ENCODE data around the gene TXLNG.

Gene TXLNG

DNA sequence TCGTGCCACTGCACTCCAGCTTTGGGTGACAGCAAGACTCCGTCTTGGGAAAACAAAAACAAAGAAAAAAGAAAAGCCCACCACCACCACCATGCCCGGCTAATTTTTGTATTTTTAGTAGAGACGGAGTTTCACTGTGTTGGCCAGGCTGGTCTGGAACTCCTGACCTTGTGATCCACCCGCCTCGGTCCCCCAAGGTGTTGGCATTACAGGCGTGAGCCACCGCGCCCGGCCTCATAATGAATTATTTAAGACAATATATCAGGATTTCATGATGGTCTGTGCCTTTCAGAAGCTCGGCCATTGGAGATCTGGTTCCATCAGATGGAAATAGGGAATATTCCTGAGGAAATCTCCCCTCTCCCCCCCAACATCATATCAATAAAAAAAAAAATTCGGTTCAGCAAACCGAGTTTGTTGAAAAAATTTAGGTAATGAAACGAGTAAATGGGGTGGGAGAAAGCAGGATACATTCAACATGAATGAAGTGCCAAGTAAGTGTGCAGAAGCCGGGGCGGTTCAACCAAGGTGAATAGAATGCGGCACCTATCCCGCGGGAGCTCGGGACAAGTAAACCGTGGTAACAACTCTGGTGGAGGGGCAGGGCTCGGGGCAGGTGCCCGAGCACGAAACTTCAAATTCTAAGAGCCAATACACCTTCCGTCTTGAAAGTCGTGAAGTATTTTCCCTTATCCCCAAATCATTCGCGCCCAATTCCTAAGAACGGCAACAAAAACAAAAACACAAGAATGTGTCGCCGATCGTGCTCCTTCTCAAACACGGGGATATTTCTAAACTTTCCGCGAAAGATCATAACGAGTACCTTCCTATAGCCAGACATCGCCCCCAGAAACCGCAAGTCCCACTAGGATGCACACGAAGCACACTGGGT lies 773 bp upstream of the TXLNG start:
- no peak for DNase-seq (ENCODE audit: low read depth)

DNA sequence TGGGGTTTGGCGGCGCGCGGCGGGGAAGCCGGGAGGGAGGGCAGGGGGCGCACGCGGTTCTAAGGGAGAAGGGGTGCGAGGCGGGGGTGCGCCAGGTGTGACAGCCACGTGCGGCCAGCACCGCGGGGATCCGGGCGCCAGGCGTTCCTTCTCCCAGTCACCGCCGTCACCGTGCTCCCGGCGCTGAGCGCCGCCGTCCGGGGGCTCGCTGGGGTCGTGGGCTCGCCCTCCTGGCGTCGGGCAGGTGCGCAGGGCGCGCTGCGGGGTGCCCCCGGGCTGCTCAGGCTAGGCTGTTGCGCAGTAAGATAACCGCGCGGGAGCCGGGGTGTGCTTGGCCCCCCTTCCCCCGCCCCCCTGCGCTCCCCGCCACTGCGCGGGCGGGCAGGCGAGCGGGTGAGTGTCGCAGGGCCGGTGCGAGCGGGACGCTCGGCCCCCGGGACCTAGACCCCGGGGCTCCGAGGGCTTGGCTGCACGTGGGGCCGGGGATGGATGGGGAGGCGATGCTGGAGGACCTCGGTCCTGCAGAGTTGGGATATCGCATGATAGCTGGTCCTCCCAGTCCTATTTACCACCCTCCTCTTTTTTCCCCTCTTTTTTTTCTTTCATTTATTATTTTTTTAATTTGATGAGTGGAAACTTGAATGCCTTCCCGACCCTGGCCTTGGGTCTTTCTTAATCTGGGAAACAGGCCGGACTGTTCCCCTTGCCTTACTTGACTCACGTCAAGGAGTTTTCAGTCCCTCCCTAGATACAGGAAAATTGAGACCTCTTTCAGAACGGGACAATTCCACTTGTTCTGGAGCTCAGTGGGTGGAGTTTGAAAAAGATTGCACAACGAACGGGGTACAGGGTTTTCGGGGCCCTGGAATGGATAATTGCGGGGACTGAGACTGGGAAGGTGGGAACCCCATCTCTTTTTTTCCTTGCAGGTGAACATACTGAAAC lies 797 bp downstream of the TXLNG start:
- no peak for DNase-seq (ENCODE audit: low read depth)

DNA sequence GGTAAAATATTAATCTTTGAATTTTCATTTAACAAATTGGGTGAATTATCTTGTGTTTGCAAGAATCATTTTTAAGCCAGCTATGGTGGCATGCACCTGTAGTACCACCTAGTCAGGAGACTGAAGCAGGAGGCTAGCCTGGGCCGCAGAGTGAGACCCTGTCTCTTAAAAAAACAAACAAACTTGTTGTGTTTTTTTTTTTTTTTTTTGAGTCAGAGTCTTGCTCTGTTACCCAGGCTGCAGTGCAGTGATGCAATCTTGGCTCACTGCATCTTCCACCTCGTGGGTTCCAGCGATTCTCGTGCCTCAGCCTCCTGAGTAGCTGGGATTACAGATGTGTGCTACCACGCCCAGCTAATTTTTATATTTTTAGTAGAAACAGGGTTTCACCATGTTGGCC lies 2.2 kb downstream of the TXLNG start:
- DNase-seq (ENCODE audit: low read depth), result no peak

DNA sequence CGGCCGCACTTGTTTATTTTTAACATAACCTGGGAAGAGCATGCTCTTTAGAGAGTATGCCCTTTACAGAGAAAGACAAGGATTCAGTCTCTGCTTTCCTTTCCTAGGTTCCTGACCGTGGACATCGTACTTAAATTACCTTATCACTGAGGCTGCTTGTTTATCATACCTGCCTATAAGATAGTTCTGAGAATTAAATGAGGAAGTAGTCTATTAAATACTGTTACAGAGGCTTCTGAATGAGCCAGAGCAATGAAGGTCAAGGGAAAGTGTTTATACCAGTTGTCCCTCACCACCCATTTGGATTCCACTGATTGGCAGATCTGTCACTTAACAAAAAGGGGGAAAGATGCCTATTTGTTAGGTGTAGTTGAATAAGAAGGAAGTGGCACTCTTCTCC lies 10.0 kb downstream of the TXLNG start:
- DNase-seq (ENCODE audit: low read depth), result no peak

DNA sequence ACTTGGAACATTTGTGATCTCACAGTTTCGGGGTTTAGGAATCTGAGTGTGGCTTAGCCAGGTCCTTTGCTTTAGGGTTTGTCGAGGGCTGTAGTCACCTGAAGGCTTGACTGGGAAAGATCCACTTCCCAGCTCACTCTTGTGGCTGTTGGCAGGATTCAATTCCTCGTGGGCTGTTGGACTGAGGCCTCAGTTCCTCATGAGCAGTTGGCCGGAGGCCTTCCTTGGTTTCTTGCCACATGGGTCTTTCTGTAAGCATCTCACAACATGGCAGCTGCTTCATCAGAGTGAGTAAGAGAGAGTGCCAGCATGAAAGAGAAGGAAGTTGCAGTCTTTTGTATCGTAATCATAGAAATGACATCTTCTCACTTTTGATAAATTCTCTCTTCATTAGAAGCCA lies 11.1 kb downstream of the TXLNG start:
- no peak for DNase-seq (ENCODE audit: low read depth)

DNA sequence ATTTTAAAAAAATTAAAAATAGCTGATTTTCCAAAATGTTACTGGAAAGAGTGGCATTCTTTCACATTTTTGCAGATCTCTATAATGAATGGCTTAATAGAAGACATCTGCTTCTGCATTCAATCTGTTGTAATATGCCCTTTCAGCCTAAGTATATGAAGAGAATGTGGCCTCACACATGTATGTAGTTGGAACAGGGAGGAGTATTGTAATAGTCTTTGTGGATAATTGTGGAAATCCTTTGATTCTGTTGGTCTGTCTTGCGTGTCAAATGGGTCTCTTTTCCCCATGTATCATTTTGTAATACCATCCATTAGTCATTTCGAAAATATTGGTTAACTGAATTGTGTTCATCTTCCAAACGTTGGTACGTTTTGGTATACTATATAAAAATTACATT lies 11.6 kb downstream of the TXLNG start:
- no peak for DNase-seq (ENCODE audit: low read depth)

DNA sequence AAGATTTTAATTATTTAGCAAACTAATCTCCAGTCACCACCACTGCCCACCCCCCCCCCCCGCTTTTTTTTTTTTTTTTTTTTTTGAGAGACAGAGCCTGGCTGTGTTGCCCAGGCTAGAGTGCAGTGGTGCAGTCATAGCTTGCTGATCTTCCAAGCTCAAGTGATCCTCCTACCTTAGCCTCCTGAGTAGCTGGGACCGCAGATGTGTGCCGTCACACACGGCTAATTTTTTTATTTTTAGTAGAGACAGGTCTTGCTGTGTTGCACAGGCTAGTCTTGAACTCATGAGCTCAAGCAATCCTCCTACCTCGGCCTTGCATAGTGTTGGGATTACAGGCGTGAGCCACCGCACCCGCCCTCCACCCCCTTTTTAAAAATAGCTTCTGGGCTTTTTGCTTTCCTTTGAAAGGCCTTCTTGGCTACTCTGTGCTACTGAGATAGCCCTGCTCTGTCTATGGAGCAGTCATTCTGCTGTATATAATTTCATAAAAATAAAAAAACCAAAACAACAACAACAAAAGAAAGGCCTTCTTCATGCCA lies 18.7 kb downstream of the TXLNG start:
- DNase-seq (ENCODE audit: low read depth), result no peak

DNA sequence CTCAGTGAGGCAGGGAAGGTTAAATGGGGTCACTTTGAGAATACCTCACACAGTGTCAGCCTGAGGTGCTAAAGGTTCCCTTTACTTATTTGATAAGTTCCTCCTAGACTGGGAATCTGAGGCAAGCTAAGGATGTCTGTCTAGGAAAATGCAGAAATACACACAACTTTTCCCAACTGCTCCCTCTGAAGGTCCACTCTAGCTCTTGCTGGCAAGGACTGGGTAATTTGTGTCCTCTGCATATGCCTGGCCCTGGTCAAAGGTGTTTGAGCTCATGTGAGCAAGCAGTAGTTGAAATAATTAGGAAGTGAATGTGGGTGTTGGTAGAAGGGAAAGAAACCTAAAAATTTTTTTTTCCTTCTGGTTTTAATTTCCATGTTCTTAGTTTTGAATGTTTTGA lies 21.3 kb downstream of the TXLNG start:
- no peak for DNase-seq (ENCODE audit: low read depth)

DNA sequence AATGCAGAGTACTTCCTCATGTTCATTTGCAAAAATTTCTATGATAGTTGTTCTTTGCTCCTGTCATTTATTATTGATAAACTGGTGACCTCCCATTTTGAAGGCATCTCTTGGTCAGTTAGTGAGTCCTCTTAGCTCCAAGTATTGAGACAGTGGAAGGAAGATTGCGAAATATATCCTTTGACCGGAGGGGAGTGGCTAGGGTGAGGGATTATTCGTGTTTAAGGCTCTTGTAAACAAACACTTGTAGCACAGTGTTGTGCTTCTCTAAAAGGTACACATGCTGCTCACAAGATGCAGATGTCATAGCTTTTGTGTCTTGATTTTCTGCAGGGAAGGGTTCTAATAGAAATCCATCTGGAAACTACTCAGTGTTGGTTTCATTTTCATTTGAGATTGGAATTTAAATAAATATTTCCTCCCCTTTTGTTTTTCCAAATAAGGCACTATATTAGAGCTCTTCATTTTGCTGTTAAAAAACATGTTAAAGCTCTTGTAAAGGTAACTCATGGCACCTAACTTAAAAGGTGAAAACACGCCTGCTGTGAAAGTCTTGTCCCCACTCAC lies 21.8 kb downstream of the TXLNG start:
- DNase-seq (ENCODE audit: low read depth), result no peak

DNA sequence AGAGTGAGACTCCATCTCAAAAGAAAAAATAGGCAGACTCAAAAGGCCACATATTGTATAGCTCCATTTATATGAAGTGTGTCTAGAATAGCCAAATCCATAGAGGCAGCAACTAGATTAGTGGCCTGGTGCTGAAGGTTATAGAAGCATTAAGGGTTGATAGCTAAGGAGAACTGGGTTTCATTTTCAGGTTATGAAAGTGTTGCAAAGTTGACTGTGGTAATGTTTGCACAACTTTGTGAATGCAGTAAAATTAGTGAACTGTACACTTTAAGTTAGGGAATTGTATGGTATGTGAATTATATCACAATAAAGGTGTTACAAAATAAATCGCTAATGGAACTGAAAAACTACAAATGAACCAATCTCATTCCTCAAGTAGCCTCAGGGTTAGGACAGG lies 28.3 kb downstream of the TXLNG start:
- DNase-seq (ENCODE audit: low read depth), result no peak

DNA sequence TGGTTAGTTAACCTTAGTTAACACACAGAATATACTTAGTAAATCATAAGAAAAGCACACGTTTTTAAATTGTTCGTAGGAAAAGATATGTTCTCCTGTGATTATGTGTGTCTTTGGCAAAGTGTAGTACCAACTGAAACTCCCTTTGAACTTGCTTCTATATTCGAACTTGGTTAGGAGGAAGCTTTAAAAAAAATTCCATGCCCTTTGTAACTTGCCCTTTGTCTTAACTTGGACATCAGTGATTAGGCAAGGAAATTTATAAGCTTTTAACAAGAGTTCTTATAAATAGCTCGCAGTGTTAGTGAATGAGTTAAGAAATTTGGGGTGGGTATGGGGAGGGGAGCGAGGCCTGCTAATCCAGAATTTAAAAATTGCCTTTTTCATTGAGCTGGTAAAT lies 33.4 kb downstream of the TXLNG start:
- no peak for DNase-seq (ENCODE audit: low read depth)

DNA sequence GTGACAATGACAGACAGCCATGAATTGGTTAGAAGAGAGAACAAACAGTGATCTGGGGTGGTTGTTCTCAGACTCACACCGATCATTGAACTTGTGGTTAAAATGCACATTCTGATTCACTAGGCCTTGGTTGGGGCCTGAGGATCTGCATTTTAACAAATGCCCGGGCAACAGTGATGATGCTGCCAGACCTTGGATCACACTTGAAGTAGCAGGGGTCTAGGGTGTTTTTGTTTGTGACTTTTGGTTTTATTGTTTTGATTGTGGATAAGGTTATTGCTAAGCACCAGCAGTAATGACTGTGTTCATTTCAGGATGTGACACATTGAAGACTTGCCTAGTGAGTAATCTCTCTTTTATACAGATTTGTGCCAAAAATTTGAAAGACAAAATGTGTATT lies 36.5 kb downstream of the TXLNG start:
- DNase-seq (ENCODE audit: low read depth), result no peak

DNA sequence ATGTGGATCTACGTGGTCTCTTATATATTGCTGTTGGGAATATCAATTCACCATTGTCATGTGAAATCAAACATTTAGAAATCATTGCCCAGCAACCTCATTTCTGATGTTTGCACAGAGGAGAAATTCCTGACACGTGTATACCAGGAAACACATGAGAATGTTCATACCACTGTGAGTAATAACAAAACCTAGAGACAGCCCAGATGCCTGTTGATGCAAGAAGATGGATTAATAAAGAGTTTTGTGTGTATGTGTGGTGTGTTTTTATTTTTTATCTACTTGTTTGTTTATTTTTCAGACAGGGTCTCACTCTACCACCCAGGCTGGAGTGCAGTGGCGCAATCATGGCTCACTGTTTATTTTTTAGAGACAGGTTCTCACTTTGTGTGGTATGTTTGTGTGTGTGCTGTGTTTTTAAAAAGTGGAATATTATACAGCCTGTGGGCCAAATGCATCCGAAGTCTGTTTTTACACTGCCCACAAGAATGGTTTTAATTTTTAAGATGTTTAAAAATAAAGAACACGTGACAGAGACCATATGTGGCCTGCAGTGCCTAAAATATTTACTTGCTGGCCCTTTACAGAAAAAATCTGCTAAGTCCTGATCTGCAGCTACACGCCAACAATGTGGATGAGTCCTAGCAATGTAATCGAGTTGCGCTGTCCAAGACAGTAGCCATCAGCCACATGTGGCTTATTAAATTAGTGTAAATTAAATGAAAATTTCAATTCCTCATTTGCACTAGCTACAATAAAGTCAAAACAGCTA lies 39.2 kb downstream of the TXLNG start:
- no peak for DNase-seq (ENCODE audit: low read depth)

DNA sequence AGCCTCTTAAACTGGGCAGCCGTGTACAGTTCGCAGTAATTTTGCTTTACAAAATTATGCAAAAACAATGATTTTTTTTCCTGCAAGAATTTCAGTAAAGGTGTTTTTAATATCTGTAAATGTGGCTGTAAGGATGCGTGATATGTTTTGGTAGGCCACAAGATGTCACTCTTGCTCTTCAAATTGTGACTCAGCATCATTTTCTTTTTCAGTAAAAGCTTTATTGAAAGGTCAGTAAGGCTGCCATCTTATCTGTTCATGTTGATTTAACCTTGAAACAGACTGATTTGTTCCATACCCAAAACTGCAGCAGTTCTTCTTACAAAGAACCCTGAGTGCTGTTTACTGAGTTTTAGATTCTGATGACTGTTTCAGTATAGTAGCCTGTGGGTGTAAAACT lies 39.9 kb downstream of the TXLNG start:
- DNase-seq (ENCODE audit: low read depth), result no peak

DNA sequence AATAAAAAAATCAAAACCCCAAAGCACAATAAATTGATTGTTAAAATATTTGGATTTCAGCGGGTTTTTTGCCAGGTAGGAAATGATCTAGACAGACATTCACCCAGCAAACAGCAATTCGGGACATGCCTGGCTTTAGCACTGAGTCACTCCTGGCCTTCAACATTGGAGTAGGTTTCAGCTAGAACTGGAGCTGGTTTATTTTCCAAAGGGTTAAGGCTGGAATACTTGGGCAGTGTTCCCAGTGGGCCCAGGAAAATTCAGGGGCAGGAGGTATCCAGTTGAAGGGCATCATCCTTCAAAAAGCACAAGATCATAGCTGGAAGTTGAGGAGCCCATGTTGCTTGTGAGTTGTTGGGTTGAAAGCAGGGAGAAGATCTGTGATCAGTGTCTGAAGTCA lies 41.0 kb downstream of the TXLNG start:
- no peak for DNase-seq (ENCODE audit: low read depth)

DNA sequence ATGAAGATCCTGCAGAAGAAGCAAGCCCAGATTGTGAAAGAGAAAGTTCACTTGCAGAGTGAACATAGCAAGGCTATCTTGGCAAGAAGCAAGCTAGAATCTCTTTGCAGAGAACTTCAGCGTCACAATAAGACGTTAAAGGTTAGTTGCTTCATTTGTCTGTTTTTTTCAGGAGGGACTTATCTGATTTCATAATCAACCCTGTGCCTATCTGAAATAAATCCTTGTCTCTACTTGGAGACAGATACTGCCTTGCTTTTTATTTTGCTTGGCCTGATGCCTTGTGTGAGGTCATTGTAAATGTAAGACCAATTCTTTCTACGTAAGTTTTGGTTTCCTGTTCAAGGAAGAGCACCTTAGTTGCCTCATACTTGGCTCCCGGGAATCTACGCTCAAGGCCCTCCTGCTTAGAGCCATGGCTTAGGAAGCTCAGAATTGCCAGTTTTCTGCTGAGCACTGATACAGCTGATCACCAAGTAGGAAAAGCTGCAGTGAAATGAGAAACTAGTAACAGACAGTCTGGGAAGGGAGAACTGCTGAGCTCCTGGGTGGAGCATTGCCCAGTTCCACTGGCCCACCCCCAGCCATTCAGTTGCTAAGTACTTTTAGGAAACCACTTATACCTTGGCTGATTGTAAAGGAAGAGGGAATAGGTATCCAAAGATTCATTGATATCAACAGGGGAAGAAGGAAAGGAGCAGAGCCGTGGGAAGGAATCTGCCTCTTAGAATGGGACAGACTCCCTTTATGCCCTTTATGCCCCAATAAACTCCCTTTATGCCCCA lies 42.0 kb downstream of the TXLNG start:
- DNase-seq (ENCODE audit: low read depth), result no peak

DNA sequence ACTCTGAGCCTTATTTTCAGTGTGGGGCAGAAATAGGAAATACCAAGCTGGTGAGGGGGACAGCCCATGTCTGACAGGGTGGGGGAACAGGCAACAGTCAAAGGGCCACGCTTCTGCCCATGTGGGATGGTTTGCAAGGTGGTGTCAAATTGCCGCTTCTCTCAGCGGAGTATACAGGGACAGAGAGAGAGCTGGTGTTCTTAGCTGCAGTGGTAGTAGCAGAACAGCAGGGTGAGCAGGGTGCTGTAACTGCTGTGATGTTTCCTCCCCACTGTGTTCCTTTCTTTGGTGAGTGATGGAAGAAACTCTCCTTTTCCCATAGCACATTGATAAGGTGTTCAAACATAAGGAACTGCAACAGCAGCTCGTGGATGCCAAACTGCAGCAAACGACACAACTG lies 46.0 kb downstream of the TXLNG start:
- no peak for DNase-seq (ENCODE audit: low read depth)

DNA sequence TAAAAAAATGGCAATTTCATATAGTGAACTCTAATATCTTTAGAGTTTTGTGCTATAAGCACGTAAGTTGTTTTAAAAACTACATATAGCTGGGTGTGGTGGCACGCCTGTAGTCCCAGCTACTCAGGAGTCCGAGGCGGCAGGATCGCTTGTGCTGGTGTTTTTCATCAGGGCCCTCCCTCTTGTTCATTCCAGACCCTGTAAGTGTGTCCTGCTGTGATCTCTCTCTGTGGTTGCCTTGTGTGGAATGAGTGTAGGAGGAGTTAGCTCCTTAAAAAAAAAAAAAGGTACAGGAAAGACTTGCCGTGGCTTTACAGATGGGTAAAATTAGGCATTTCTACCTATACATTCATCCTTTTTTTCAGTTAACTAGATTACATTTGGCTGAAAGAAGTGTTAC lies 48.5 kb downstream of the TXLNG start:
- DNase-seq (ENCODE audit: low read depth), result no peak

DNA sequence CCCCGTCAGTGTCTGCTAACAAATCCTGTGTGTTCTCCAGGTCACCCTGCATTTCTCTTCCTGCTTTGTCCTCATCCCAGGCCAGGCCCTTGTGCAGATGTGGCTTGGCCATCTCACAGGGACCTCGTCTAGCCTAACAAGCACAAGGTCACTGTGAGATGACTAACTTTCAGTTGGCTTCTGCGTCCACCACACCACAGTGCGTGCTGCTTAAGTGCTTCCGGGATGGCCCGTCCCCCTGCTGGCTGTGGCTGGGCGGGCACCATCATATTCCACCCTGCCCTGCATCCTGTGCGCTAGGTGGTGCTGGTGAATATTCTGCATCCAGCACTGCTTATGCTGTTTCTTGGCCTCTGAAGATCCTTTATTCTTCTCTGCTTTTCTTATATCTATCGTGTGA lies 50.1 kb downstream of the TXLNG start:
- no peak for DNase-seq (ENCODE audit: low read depth)

DNA sequence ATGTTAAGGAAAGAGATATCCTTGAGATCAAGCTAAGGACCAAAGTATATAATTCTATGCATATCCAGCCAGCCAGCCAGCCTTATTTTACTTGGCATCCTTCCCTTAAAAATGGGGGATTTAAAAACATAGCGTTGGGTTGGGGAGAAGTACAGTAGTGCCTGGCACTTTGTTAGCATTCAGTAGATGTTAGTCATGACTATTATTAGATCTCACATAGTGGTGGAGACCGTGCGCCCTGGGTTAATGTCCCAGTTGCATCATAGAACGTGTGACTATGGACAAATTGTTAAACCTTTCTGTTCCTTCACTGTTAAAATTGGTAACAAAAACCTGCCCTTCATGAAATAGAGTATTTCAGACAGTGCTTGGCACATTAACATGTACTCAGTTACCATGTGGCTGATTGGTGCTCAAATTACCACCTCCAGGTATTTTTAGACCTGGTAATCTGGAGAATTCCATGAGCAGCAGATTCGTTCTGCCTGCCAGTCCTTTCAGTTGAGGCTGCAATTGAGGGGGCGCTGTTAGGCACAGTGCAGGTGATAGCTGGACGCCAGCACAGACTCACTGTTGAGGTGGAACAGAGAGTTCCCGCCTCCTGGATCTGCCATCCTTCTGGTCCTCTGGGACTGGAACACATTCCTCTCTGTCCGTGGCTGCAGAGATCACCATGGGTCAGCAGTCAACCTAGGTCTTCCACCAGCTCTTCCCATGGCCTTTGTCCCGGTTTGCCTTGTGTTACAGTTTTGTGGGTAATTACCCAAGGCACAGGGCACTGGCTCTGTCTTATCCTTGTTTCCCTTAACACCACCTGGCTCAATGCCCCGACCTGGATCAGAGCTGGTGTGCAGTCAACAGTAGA lies 52.2 kb downstream of the TXLNG start:
- no peak for DNase-seq (ENCODE audit: low read depth)

All from CMK (cell line).